NCI-H524 treated with DMSO at 0.1 percent for 48 hours (cell line): Measurements from ENCODE around the gene PRR30.
"Not testable (repeated sequence)": the region's sequence is repeated elsewhere in the genome, so short reads cannot be mapped to it uniquely, and the experiment has no call there.

Experiments
- DNase-seq: peaks from one replicate; lab custom pipeline; 2025; lab: John Stamatoyannopoulos, UW

Gene PRR30

DNA sequence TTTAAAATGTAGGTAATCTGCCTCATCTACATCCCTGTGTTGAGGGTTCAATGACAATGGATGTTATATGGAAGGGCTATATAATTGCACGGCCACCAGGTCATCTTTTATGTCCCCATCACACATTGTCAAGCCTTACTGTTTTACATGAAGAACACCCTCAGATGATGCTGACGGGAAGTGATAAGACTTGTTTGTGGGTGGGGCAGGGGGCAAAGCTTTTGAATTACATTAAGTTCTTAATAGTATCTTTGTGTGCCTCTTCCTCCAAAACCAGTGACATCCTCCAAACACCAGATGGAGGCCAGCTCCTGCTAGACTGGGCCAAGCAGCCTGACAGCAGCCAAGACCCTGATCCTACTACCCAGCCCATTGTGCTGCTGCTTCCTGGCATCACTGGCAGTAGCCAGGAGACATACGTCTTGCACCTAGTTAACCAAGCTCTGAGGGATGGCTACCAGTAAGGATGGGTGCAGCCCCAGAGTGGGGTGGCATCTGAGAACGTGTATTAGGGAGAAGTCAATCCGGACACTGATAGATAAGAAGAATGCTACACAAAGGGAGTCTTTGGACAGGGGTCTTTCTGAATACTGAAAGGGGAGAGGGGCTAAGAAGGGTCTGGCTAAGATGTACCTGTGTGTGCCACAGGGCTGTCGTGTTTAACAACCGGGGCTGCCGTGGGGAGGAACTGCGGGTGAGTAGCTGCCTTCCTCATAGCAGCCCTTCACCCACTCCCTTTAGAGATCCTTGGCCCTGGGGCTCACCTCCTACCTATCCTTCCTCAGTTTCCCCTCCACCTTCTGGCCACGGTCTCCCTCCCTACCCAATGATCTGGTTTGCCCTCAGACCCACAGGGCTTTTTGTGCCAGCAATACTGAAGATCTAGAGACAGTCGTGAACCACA is 10.3 kb downstream of the PRR30 start:
- no peak for DNase-seq

DNA sequence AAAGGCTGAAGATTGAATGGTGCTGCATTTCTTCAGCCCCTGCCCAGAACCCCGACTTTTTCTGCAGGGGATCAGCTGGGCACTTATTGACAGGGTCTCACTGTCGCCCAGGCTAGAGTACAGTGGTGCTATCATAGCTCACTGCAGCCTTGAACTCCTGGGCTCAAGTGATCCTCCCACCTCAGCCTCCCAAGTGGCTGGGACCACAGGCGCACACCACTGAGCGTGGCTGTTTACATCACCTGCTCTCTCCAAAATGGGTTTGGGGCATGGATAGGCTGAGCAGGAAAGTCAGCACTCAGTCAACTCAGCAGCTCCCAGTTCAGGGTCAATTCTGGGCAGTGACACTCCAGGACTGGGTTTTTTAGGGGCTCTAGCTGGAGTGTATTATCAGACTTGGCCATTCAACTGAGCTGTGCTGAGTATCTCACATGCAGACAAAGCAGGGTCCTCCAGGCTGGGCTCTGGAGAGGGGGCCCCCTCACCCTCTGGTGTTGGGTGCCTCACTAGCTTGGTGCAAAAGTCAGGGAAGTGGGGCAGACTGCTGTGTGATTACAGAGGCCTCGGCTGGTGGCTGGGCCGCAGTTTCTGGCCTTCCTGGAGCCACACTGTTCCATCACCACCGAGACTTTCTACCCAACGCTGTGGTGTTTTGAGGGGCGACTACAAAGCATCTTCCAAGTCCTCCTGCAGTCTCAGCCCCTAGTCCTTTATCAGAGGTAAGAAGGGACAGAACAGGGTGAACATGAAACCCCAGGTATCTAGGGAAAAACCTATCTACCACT is 11.1 kb downstream of the PRR30 start:
- DNase-seq: no peak

DNA sequence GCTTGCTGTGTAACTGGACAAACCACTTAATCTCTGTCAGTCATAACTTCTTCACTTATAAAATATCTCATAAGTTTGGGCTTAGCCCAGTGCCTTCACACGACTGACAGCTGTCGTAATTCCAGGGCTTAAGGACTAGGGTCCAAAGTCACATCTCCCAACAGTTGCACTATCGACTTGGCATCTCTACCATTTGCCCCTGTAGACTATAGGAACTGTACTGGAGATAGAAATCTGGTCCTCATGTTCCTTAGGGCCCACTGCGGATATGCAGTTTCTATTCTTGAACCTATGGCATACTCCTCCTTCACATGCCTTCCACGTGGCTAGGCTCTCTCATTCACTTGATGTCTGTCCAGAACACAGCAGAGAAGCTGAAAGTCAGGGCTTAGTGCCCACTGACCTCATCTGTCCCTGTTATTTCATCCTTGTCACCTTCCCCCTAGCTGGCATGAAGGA is 12.9 kb downstream of the PRR30 start:
- no peak for DNase-seq

DNA sequence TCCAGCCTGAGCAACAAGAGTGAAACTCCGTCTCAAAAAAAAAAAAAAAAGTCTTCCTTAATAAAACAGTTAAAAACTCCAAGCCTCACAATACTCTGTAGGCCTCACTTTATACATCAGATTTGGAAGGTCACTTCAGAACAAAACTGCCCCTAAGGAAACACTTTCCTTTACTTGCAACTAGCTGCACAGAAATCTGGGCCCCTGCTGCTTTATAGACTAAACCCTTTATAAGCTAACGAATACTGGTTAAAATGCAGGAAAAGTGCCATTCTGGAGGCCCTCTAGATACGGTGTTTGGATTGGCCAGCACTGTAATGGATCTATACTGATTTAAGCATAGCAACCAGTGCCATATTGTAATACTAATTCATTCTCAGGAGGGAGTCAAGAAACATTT is 14.1 kb downstream of the PRR30 start:
- DNase-seq: no peak

DNA sequence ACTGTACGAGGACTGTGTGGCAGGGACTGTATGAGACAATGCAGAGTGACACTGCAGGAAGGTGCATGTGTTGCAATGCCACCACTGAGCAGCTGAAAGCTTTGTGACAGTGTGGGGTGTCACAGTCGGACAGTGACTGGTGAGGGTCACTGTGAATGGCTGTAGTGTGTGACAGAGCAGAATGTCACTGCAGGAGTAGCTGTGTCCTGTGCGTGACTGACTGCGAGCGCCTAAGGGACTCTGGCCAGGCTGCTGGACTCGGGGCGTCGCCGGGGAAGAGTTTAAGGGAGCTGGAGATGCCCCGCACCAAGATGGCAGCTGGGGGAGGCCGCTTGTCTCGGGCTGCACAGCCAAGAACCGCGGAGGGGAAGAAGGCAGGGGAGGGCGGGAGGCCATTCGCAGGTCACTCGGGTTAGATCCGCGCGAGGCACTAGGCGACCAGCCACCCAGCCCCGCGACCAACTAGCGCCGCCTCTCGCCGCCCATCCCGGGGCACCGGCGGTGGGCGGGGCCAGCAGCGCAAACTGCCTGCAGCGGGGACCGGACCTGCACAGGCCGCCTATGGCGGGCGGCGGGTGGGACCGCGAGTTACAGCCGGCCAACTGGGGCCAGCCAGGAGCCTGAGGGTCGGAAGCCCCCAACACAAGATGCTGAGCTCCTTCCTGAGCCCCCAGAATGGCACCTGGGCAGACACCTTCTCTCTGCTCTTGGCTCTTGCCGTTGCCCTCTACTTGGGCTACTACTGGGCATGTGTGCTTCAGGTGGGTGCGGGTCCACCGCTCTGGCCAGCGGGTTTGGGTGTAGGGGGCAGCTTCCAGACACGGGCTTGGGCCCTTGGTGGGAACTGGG is 15.7 kb downstream of the PRR30 start, which contains the start of gene ABHD1:
Gene ABHD1 (plus strand): TSS at position 514 of the 849 bp plus-strand sequence. CDS start 134 bp downstream, at position 648.
- no peak for DNase-seq

DNA sequence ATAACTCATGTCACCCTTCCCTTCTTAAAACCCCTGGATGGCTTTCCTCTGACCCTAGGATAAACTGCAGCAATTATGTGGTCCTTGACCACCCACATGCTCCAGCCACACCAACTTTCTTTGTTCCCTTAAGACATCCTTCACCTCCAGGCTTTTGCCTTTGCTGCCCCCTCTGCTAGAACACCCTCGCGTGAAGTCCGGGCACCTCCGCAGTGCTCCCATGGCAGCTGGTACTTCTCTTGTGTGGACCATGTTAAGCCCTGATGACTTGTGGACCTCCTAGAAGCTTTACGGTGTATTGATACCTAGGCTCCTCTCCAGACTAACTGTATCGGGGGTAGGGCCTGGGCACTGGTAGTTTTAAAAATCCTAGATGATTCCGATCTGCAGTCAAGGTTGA is 16.4 kb downstream of the PRR30 start:
- DNase-seq: no peak

DNA sequence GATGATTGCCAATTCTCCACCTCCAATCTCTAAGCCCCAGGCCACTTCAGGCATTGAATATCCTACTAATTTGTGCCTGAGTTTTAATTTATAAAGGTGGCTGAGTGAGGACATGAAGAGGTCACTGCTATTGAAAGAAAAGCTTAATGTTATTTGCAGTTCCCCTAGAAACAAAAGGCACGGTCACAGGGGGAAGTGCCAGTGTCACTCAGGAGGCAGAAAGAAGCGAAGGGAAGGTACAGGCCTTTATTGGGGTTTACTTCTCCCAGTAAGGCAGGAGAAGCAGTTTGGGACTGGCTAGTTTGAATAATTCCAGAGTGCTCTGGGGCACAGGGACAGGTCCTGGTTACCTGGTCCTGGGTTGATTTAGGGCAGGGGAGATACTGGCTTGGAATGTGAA is 17.3 kb downstream of the PRR30 start:
- DNase-seq: no peak

DNA sequence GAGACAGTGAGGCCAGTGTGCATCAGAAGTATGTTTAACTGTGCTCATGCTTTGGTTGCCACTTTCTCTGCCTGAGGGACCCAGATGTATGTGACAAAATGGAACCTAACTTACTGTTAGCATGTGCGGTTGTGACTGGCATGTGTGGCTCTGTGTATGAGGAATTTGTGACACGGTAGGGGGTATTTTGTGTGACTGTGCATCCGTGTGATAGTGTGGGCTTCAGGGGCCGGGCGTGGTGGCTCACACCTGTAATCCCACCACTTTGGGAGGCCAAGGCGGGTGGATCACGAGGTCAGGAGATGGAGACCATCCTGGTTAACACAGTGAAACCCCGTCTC is 19.9 kb downstream of the PRR30 start:
- DNase-seq: not testable (repeated sequence)

DNA sequence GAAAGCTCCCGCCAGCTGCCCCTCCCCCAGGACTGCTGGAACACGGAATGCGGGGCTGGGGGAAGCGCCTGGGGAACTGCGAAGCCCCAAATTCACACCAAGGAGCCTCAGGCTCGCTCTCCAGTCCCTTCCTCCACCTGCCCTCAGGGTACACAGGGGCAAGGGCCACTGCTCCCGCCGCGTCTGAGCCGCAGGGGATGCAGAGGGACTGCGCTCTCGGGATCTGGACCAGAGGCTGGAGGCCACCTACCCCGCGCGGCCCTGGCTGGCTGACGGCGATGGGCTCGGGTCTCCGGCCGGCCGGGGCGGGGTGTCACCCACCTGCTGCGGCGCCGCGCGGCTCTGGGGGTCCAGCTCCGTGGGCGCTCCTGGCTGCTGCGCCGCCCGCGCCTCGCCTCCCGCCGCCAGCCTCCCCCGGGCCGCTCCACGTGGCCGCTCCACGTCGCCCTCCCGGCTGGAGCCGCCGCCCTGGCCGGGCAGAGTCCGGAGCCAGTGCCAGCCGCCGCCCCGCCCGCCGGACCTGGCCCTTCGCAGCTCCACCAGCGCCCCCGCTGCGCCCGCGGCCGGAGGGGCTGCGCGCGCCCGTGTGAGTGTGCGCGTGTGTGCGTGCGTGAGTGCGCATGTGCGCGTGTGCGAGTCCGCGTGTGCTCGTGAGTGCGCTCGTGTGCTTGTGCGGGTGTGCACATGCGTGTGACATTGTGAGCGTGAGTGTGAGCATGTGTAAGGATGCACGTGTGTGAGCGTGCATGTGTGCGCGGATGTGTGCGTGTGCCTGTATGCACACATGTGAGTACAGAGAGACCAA is 20.5 kb downstream of the PRR30 start, which contains the start of gene CGREF1:
Gene CGREF1 (minus strand): TSS at position 604 of the 805 bp plus-strand sequence. CDS start 14,762 bp downstream, outside the sequence.
- DNase-seq: no peak

DNA sequence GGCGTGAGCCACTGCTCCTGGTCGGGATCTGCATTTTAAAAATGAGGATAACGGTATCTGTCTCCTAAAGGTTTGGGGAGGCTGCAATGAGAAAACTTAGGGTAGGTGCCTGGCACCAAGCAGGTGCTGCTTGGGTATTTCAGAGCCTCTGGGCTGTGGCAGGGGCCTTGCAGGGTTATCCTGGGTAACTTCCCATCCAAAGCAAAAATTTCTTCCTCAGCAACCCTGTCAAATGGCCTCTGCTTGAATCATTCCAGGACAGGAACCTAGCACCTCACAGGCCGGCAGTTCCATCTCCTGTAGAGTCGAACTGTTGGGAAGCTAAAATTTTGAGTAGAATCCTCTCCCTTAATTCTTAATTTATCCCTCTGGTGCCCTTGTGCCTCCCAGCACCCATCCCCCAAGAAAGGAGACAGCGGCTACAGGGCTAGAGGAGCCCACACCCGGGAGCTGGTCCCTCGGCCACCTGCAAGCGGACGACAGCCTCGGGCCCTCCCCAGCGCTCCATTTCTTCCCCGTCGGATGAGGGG is 21.1 kb downstream of the PRR30 start:
- DNase-seq: no peak

DNA sequence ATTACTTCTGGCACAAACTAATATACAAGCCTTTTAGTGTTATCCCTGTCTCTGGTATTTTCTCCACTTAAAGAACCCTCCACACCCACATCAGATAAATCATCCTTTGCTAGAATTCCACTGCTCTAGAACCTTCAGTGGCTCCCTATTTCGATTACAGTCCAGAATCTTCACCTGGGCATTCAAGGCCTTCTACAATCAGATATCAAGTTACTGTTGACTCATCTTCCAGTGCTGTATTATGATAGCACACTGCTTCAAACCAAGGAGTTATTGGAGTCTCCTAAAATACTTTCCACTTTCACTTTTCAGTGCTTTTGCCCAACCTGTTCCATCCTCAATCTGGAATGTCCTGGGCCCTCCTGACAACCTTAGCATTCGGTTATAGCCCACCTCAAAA is 23.7 kb downstream of the PRR30 start:
- DNase-seq: no peak

DNA sequence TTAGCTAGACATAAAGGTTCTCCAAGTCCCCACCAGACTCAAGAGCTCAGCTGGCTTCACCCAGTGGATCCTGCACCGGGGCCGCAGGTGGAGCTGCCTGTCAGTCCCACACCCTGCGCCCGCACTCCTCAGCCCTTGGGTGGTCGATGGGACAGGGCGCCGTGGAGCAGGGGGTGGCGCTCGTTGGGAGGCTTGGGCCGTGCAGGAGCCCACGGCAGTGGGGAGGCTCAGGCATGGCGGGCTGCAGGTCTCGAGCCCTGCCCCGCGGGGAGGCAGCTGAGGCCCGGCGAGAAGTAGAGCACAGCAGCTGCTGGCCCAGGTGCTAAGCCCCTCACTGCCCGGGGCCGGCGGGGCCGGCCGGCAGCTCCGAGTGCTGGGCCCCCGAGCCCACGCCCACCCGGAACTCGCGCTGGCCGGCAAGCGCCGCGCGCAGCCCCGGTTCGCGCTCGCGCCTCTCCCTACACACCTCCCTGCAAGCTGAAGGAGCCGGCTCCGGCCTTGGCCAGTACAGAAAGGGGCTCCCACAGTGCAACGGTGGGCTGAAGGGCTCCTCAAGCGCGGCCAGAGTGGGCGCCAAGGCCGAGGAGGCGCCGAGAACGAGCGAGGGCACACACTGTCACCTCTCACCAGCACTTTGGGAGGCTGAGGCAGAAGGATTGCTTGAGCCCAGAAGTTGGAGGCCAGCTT is 27.7 kb downstream of the PRR30 start:
- not testable (repeated sequence) for DNase-seq

DNA sequence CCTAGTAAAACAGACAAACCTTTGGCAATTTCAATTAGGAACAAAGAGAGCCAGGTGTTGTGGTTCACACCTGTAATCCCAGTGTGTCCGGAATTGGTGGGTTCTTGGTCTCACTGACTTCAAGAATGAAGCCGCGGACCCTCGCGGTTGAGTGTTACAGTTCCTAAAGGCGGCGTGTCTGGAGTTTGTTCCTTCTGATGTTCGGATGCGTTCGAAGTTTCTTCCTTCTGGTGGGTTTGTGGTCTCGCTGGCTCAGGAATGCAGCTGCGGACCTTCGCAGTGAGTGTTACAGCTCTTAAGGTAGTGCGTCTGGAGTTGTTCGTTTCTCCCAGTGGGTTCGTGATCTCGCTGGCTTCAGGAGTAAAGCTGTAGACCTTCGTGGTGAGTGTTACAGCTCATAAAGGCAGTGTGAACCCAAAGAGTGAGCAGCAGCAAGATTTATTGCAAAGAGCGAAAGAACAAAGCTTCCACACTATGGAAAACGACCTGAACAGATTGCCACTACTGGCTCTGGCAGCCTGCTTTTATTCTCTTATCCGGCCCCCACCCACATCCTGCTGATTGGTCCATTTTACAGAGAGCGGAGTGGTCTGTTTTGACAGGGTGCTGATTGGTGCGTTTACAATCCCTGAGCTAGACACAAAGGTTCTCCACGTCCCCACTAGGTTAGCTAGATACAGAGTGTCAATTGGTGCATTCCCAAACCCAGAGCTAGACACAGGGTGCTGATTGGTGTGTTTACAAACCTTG is 28.4 kb downstream of the PRR30 start:
- not testable (repeated sequence) for DNase-seq

DNA sequence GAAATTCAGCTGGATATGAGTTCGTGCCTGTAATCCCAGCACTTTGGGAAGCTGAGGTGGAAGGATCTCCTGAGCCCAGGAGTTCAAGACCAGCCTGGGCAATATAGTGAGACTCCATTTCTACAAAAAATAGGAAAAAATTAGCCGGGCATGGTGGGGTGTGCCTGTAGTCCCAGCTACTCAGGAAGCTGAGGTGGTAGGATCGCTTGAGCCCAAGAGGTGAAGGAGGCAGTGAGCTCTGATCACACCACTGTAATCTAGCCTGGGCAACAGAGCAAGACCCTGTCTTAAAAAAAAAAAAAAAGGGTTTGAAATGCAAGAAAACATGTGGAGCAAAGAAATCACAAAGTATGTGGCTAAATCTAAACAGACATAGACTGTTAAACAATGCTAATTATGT is 30.1 kb downstream of the PRR30 start:
- no peak for DNase-seq

DNA sequence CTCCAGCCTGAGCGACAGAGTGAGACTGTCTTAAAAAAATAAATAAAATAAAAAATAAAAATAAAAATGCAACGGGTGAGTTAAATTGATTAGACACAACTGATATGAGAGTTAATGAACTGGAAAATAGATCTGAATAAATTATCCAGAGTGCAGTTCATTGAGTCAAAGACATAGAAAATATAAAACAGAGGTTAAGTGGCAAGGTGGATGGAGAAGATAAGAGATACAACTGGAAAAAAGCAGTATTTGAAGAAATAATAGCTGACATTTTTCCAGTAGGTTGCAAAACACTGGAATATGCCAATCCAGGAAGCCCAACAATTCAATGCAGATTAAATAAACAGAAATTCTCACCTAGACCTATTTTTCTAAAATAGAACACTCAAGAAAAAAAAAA is 31.0 kb downstream of the PRR30 start:
- DNase-seq: no peak

DNA sequence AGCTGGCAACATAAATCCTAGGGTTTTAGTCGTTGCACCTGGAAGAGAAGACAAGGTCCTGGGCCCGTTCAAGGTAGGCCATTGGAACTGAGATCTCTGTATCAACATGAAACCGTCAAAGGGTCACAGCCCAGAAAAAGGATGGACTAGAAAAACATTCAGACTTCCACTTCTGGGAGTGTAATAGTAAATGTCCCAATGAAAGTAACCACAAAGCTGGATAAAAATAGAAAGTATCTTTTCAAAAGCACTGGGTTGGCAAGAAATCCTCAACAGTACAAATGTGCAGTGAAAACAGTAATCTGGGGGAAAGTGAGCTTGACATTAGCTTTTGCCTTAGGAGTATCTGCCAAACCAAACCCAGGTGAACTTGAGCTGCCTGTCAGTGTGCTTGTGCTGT is 33.2 kb downstream of the PRR30 start:
- DNase-seq: no peak

DNA sequence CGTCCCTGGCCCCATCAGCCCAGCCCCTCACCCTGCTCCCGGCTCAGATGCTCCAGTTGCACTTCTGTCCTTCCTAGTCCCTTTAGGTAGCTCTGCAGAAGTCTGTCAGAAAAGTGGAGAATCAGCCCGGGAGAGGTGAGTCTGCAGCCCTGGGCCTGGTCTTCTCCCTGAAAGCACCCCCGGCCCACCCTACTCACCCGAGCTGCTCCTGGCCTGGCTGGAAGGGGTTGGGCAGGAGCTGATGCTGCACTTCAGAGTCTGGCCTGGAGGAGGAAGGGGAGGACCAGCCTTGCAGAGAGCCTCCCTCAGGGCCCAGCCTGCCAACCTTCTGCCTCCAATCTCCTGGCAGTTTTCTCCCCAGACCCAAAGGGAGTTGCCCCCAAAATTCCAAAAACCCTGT is 36.9 kb downstream of the PRR30 start:
- DNase-seq: no peak

DNA sequence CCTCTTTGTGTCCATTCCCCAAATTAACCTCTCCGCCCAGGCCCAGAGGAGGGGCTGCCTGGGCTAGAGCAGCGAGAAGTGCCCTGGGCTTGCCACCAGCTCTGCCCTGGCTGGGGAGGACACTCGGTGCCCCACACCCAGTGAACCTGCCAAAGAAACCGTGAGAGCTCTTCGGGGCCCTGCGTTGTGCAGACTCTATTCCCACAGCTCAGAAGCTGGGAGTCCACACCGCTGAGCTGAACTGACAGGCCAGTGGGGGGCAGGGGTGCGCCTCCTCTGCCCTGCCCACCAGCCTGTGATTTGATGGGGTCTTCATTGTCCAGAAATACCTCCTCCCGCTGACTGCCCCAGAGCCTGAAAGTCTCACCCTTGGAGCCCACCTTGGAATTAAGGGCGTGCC is 39.2 kb downstream of the PRR30 start:
- DNase-seq: no peak

DNA sequence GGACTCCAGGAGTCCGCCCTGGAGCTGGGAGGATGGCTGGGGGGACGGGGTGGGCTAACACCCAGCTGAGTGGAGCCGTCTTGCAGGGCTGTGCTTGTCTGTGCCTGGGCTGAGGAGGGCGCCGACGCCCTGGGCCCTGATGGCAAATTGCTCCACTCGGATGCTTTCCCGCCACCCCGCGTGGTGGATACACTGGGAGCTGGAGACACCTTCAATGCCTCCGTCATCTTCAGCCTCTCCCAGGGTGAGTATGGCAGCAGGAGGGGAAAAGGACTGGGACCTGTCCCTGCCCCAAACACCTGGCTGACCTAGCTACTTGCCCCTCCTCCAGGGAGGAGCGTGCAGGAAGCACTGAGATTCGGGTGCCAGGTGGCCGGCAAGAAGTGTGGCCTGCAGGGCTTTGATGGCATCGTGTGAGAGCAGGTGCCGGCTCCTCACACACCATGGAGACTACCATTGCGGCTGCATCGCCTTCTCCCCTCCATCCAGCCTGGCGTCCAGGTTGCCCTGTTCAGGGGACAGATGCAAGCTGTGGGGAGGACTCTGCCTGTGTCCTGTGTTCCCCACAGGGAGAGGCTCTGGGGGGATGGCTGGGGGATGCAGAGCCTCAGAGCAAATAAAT is 39.8 kb downstream of the PRR30 start:
- no peak for DNase-seq
